Measurements from ENCODE around the gene ACSF2. TPM values are rescaled to one million over a fixed set of nuclear protein-coding genes. Genes with fewer than 3 reads are reported as not detected.

ACSF2 gene
- polyA plus RNA-seq, 1 donor from 2014 or later: not detected

DNA sequence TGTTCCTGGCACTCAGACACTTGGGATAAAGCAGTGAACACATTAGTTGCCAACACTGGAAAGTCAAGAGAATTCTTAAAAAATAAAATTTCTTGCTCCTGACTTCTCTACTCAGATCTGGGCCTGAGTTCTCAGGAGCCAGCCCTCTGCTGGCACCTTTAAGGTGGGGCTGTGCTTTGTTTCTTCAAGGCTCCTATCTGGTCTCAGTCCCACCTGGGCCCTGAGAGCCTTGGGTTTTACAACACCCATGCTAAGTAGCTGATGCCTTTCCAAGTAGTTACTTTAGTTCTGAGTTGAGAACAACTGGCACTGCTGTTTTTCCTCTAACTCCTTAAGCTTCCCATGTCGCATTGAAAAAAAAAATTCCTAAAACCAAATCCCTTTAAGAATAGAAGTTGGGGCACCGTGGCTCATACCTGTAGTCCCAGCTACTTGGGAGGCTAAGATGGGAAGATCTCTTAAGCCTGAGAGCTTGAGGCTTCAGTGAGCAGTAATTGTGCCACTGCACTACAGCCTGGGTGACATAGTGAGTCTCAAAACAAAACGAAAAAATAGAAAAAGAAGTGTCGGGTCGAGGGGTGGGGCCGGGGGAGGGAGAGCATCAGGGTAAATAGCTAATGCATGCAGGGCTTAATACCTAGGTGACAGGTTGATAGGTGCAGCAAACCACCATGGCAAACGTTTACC lies 26.1 kb downstream of the ACSF2 start:
- Histone ChIP-seq H2AFZ (ENCODE audit: low read depth, low read length) (no peak overlapping the region), H3K27ac (ENCODE audit: low read length) (no peak overlapping the region), H3K9me2 (ENCODE audit: insufficient read depth, low read length) (no peaks in the 10 kb centered on the region), H3K79me2 (replicated peaks; ENCODE audit: insufficient read depth, low read length) (no peaks in the 10 kb centered on the region), H3K9ac (ENCODE audit: low read length) (no peak overlapping the region), H3K4me3 (ENCODE audit: low read length) (no peak overlapping the region), H3F3A (ENCODE audit: insufficient read depth, low read length, poor library complexity, severe bottlenecking) (no peaks in the 10 kb centered on the region), H4K20me1 (ENCODE audit: insufficient read depth) (no peaks in the 10 kb centered on the region), H3K27me3 (ENCODE audit: insufficient read depth, low read depth, low read length) (no peaks in the 10 kb centered on the region), H3K9me3 (ENCODE audit: low read length) (no peaks in the 10 kb centered on the region), H3K4me2 (ENCODE audit: low read length) (no peak overlapping the region), H3K36me3 (ENCODE audit: insufficient read depth, low read length) (no peaks in the 10 kb centered on the region)
- TF ChIP-seq, protein P1, sequence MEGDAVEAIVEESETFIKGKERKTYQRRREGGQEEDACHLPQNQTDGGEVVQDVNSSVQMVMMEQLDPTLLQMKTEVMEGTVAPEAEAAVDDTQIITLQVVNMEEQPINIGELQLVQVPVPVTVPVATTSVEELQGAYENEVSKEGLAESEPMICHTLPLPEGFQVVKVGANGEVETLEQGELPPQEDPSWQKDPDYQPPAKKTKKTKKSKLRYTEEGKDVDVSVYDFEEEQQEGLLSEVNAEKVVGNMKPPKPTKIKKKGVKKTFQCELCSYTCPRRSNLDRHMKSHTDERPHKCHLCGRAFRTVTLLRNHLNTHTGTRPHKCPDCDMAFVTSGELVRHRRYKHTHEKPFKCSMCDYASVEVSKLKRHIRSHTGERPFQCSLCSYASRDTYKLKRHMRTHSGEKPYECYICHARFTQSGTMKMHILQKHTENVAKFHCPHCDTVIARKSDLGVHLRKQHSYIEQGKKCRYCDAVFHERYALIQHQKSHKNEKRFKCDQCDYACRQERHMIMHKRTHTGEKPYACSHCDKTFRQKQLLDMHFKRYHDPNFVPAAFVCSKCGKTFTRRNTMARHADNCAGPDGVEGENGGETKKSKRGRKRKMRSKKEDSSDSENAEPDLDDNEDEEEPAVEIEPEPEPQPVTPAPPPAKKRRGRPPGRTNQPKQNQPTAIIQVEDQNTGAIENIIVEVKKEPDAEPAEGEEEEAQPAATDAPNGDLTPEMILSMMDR (IDR thresholded peaks at IDR 0.05; ENCODE audit: poor library complexity, severe bottlenecking): no peak
- TF ChIP-seq REST (IDR thresholded peaks at IDR 0.05; ENCODE audit: borderline replicate concordance): no peak
- TF ChIP-seq MXI1 (conservative IDR thresholded peaks at IDR 0.05; ENCODE audit: poor library complexity, severe bottlenecking): no peak
- TF ChIP-seq EZH2 (IDR thresholded peaks at IDR 0.05; ENCODE audit: borderline replicate concordance, insufficient read depth, low read length, poor library complexity, severe bottlenecking): no peak
- no peak for TF ChIP-seq POLR2AphosphoS5 (IDR thresholded peaks at IDR 0.05)

DNA sequence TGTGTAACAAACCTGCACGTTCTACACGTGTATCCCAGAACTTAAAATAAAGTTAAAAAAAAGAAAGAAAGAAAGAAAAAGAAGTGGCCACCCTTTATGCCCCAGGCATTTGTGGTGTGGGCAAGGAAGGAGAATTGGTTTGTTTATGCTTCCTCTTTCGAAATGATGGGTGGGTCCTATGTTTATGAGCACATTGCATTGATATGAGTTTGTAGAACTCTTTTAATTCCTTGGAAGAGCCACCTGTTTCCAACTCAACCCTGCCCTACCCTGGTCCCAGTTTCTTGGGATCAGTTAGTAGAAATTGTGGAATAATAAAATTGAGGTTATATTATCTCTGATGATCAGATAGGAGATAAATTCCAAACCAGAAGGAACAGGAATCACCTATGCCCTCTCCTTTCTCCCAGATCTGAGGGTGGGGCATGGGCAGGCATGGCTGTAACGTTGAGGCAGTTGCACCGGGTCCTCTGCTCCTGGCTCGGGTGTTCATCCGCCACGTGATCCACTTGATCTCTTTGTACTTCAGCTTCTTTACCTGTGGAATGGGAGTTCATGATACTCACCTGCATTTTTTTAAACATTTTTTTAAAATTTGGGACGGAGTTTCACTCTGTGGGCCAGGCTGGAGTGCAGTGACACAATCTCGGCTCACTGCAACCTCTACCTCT lies 26.7 kb downstream of the ACSF2 start:
- Histone ChIP-seq H3K36me3 (ENCODE audit: insufficient read depth, low read length) (no peaks in the 10 kb centered on the region), H3K9ac (ENCODE audit: low read length) (no peak overlapping the region), H3K4me3 (ENCODE audit: low read length) (no peak overlapping the region), H3F3A (ENCODE audit: insufficient read depth, low read length, poor library complexity, severe bottlenecking) (no peaks in the 10 kb centered on the region), H3K27me3 (ENCODE audit: insufficient read depth, low read depth, low read length) (no peaks in the 10 kb centered on the region), H2AFZ (ENCODE audit: low read depth, low read length) (no peak overlapping the region), H3K4me2 (ENCODE audit: low read length) (no peak overlapping the region), H3K9me3 (ENCODE audit: low read length) (no peaks in the 10 kb centered on the region), H3K27ac (ENCODE audit: low read length) (no peak overlapping the region), H3K9me2 (ENCODE audit: insufficient read depth, low read length) (no peaks in the 10 kb centered on the region), H4K20me1 (ENCODE audit: insufficient read depth) (no peaks in the 10 kb centered on the region), H3K79me2 (replicated peaks; ENCODE audit: insufficient read depth, low read length) (no peaks in the 10 kb centered on the region)
- TF ChIP-seq POLR2AphosphoS5 (IDR thresholded peaks at IDR 0.05): no peak
- TF ChIP-seq TAF1 (IDR thresholded peaks at IDR 0.05; ENCODE audit: low read depth): no peak
- TF ChIP-seq MXI1 (conservative IDR thresholded peaks at IDR 0.05; ENCODE audit: poor library complexity, severe bottlenecking): no peak
- TF ChIP-seq, protein P1 (IDR thresholded peaks at IDR 0.05; ENCODE audit: poor library complexity, severe bottlenecking): no peak
- no peak for TF ChIP-seq RAD21 (conservative IDR thresholded peaks at IDR 0.05)
- TF ChIP-seq EZH2 (IDR thresholded peaks at IDR 0.05; ENCODE audit: borderline replicate concordance, insufficient read depth, low read length, poor library complexity, severe bottlenecking): no peak
- no peak for TF ChIP-seq EP300 (conservative IDR thresholded peaks at IDR 0.05; ENCODE audit: poor library complexity, severe bottlenecking)
- TF ChIP-seq REST (IDR thresholded peaks at IDR 0.05; ENCODE audit: borderline replicate concordance): no peak
- TF ChIP-seq SMC3 (conservative IDR thresholded peaks at IDR 0.05; ENCODE audit: poor library complexity): no peak

Data from neural cell (in vitro differentiated cells).